Measurements from ENCODE around the gene PDE4D.

DNA sequence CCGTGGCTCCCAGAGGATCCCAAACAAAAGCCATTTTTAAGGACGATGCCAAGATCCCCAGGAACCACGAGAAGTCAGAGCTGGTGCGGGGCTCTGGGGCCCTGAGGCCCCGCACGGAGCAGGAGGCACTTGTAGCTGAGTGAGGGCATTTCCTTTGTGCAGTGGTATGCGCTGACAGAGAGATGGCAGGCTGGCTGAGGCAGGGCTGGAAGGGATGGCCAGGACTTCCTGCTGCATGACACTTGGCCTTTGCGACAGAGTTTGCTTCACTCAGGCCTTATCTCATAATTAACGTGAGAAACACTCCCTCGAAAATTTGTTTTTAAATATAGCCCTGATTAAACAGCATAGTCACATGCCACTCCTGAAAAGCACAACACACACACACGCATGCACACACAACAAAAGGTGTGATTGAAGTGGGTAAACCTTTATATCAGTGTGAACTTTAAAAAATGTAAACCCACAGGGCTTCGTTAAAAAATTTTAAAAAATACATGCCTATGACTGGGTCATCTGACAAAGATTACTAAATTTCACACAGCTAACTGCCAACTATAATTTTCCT lies 536.6 kb downstream of the PDE4D start:
- no peak for TF ChIP-seq POLR2AphosphoS5 (IDR thresholded peaks at IDR 0.05)
- TF ChIP-seq, protein P1, sequence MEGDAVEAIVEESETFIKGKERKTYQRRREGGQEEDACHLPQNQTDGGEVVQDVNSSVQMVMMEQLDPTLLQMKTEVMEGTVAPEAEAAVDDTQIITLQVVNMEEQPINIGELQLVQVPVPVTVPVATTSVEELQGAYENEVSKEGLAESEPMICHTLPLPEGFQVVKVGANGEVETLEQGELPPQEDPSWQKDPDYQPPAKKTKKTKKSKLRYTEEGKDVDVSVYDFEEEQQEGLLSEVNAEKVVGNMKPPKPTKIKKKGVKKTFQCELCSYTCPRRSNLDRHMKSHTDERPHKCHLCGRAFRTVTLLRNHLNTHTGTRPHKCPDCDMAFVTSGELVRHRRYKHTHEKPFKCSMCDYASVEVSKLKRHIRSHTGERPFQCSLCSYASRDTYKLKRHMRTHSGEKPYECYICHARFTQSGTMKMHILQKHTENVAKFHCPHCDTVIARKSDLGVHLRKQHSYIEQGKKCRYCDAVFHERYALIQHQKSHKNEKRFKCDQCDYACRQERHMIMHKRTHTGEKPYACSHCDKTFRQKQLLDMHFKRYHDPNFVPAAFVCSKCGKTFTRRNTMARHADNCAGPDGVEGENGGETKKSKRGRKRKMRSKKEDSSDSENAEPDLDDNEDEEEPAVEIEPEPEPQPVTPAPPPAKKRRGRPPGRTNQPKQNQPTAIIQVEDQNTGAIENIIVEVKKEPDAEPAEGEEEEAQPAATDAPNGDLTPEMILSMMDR (IDR thresholded peaks at IDR 0.05), result peak in 1 of 4 experiments; percentile 24
